Mesodermal cell (in vitro differentiated cells): ENCODE measurements around the gene BRI3BP. TPM values are rescaled to one million over a fixed set of nuclear protein-coding genes. Genes with fewer than 3 reads are reported as not detected.

ENCODE experiments used
- H3K27ac ChIP-seq: 2 replicates; pipeline ENCODE4 v1.7.0; 2013; ENCODE audit warnings: mild to moderate bottlenecking, low read depth, low read length, moderate library complexity; ENCODE audit not compliant: severe bottlenecking
- H3K36me3 ChIP-seq: 2 replicates; pipeline ENCODE4 v1.7.1; 2013; ENCODE audit warnings: mild to moderate bottlenecking, low read length, moderate library complexity; ENCODE audit not compliant: control insufficient read depth, insufficient read depth
- H3K4me1 ChIP-seq: one replicate; pipeline ENCODE4 v1.7.1; 2013; ENCODE audit warnings: mild to moderate bottlenecking, low read length; ENCODE audit not compliant: insufficient read depth, control insufficient read depth, poor library complexity, severe bottlenecking
- H3K4me3 ChIP-seq: 2 replicates; pipeline ENCODE4 v1.7.0; 2013; ENCODE audit warnings: low read length, control low read depth, mild to moderate bottlenecking; ENCODE audit not compliant: insufficient read depth, poor library complexity, severe bottlenecking; ENCODE audit errors: extremely low read depth
- H3K9me3 ChIP-seq: 2 replicates; pipeline ENCODE4 v1.7.1; 2013; ENCODE audit warnings: mild to moderate bottlenecking, low read length, moderate library complexity; ENCODE audit not compliant: control insufficient read depth
- WGBS, 2 experiments: methylation state at CpG; one replicate each; pipeline ENCODE4 v1.1.5; 2013; ENCODE audit warnings: missing lambda C conversion rate in 2 of 2; ENCODE audit not compliant: insufficient coverage in 2 of 2; 5-methylcytosine and 5-hydroxymethylcytosine counted together
- polyA plus RNA-seq, 2 experiments: library from polyadenylated mRNA; stranded (reverse); fragments of 50-300 nt; gene quantifications; one replicate each; pipeline ENCODE4 v1.2.3, GENCODE V29; 2013

BRI3BP gene, protein sequence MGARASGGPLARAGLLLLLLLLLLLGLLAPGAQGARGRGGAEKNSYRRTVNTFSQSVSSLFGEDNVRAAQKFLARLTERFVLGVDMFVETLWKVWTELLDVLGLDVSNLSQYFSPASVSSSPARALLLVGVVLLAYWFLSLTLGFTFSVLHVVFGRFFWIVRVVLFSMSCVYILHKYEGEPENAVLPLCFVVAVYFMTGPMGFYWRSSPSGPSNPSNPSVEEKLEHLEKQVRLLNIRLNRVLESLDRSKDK
- polyA plus RNA-seq (2013, experiment 1 of 2), result 2.2 TPM
- 2.3 TPM for polyA plus RNA-seq (2013, experiment 2 of 2)

DNA sequence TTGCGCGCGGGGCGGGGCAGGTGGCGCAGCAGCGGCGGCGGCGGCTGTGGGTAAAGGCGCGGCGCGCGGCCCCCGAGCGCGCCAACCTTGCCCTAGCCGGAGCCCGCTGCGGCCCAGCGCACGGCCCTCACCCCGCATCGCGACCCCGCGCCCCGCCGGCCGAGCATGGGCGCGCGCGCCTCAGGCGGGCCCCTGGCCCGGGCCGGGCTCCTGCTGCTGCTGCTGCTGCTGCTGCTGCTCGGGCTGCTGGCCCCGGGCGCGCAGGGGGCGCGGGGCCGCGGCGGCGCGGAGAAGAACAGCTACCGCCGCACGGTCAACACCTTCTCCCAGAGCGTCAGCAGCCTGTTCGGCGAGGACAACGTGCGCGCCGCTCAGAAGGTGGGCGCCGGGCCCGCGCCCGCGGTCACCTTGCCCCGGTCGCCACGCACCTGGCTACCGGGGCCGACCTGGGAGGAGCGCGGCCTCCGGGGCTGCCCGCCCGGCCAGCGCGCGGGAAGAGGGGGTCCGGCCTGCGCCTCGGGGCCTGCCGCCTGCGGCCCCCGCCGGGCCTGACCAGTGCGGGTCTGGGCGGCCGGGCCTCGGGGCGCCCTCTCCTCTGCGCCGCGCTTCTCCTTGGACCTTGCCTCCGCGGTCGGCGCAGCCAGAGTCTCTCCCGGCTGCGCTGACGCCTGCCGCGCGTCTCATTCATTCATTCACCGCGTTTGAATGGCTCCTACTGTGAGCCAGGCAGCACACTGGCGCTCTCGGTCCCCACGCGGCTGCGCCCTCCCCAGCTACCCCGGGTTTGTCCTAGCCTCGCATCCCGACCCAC is at the start of gene BRI3BP:
Gene BRI3BP, plus strand, starts transcription at position 20 of the 811 bp plus-strand sequence. Its CDS starts 146 bp downstream, at position 166.
- Histone ChIP-seq H3K4me3 (peak within 1 kb of the TSS; percentile 53), H3K4me1 (no peaks in the 10 kb centered on the region), H3K27ac (no peak within 1 kb of the TSS), H3K36me3 (no peaks in the 10 kb centered on the region), H3K9me3 (no peaks in the 10 kb centered on the region)
- 0 to 1% methylated on average over 93 to 110 of the region's 112 CpGs for WGBS, 2 experiments

DNA sequence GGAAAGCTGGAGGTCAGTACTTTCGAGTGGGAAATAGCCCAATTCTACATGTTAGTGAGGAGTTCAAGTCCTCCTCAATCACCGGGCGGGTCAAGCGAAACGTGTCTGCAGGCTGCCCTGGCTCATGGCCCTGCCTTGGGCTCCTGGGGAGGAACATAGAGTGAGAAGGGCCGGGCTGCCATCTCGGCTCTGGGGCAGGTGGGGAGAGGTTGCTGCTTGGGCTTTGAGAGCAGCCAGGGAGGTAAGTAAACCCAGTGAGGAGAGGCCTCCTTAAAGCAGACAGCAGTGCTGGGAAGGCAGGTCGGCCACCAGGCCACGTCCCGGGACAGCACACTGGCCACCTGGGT is 47.0 kb upstream of the BRI3BP start:
- Histone ChIP-seq H3K27ac (no peak overlapping the region), H3K4me1 (no peaks in the 10 kb centered on the region), H3K4me3 (no peak overlapping the region), H3K9me3 (no peaks in the 10 kb centered on the region), H3K36me3 (peaks cover 46% of the 10 kb centered on the region)
- 93 to 98% methylated on average over 9 of the region's 10 CpGs for WGBS, 2 experiments

- H3K9me3 ChIP-seq, result no peaks in the 10 kb centered on the region
- WGBS, 2 experiments, result 95 to 97% methylated on average over 9 to 11 of the region's 11 CpGs
- H3K4me3 ChIP-seq, result no peak overlapping the region
- H3K36me3 ChIP-seq, result peaks cover 50% of the 10 kb centered on the region
- no peak overlapping the region for H3K27ac ChIP-seq
- H3K4me1 ChIP-seq, result no peaks in the 10 kb centered on the region
These were observed 46.4 kb upstream of the BRI3BP start for GRCh38 chr12:124947013-124947412.

GRCh38 chr12:124947561-124948398 is 45.7 kb upstream of the BRI3BP start:
- H3K9me3 ChIP-seq, result no peaks in the 10 kb centered on the region
- H3K36me3 ChIP-seq, result peaks cover 53% of the 10 kb centered on the region
- 96 to 97% methylated on average over 15 to 17 of the region's 20 CpGs for WGBS, 2 experiments
- no peak overlapping the region for H3K4me3 ChIP-seq
- no peak overlapping the region for H3K27ac ChIP-seq
- no peaks in the 10 kb centered on the region for H3K4me1 ChIP-seq

DNA sequence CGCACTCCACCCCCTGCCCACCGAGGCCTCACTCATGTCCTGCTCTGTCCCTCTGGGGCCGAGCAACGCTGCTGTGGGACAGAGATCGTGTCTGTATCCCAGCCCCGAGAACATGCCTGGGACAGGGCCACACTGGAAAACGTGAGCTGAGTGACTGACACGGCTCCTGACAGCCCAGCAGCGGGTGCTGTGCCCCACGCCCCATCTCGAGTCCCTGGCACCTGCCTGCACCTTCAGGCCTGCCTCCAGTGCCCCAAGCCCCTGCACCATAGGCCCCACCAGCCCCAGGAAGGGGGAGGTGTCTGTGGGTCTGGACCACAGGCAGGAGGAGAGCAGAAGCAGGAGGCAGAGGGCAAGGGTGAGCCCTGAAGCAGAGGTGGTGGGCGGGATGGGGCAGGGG is 44.4 kb upstream of the BRI3BP start:
- Histone ChIP-seq H3K36me3 (peaks cover 49% of the 10 kb centered on the region), H3K4me1 (no peaks in the 10 kb centered on the region), H3K27ac (no peak overlapping the region), H3K9me3 (no peaks in the 10 kb centered on the region), H3K4me3 (no peak overlapping the region)
- WGBS, 2 experiments, result 92 to 99% methylated on average over 7 to 10 of the region's 12 CpGs

- Histone ChIP-seq H3K4me1 (no peaks in the 10 kb centered on the region), H3K4me3 (no peak overlapping the region), H3K36me3 (peaks cover 56% of the 10 kb centered on the region), H3K9me3 (no peaks in the 10 kb centered on the region), H3K27ac (no peak overlapping the region)
- 95% methylated on average over 43 to 47 of the region's 47 CpGs for WGBS, 2 experiments
These were observed 43.4 kb upstream of the BRI3BP start for GRCh38 chr12:124949779-124950728.

DNA sequence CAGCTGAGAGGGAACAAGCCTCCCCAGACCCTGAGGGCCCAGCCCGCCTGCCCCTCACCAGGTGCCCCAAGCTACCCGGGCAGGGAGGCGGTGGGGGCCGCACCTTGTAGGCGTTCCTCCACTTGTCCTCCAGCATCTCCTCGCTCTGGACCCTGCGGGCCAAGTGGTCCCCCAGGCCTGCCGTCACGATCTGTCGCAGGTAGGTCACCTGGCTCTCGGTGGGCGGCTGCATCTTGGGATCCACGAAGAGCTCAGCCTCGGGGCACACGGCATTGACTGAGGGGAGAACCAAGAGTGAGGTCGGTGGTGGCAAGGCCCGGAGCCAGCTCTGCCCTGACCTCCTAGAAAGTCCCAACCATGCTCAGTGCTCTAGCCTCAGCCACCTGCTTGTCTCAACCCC is 41.1 kb upstream of the BRI3BP start:
- no peak overlapping the region for H3K27ac ChIP-seq
- WGBS, 2 experiments, result 93 to 98% methylated on average over 10 to 16 of the region's 17 CpGs

DNA sequence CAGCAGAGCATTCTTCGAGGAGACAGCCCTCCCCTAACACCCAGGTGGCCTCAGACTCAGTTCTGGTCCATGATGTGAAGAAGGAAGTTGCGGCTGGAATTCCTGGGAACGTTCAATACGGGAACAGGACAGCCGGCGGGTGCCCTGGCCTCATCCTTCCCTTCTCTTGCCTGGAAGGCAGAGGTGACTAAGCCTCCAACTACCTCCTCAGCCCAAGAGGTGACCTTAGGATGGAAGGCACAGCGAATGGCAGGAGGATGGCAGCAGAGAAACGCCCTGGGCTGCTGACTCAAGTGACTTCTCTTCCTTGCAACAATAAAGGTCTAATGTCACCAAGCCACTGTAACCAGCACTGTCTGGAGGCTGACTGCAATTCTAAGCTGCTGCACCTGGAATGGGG is 40.6 kb upstream of the BRI3BP start:
- H3K4me3 ChIP-seq, result no peak overlapping the region
- H3K9me3 ChIP-seq, result no peaks in the 10 kb centered on the region
- H3K27ac ChIP-seq, result no peak overlapping the region
- 89% methylated on average over 3 of the region's 8 CpGs; no CpG with 5 or more reads in 1 of the 2 experiments for WGBS, 2 experiments
- peaks cover 57% of the 10 kb centered on the region for H3K36me3 ChIP-seq
- no peaks in the 10 kb centered on the region for H3K4me1 ChIP-seq

More for the DNA sequence above, 41.1 kb upstream of the BRI3BP start:
- Histone ChIP-seq H3K4me1 (no peaks in the 10 kb centered on the region), H3K4me3 (no peak overlapping the region), H3K36me3 (peaks cover 59% of the 10 kb centered on the region), H3K9me3 (no peaks in the 10 kb centered on the region)

DNA sequence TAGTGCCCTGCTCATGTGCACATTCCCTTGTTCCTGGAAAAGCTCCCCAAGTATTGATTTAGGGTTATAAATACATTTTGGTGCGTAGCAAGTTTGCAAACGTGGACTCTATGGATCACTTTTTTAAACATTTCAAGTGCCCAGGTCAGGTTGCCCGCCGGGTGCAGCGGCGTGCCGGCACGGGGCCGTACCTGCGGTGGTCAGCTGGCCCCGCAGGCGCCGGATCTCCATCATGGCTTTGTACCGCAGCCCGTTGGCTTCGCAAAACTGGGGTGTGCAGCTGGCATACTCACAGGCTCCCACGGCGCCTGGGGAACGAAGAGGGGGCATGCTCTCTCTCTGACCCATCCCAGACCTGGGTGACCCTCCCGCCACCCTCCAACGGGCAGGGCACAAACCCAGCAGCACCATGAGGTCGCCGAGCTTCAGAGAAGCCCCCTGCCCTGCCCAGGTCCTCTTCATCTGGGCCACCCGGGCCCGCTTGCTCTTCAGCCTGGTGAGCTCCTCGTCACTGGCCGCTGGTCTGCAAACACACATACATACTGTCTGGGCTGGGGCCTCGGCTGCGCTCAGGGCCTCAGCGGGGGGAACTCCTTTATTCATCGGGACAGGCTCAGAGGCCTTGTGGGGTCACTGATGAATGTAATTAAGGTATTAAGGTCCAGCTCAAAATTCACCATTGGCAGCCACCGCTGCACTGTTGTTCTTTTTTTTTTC is 39.6 kb upstream of the BRI3BP start:
- peaks cover 61% of the 10 kb centered on the region for H3K36me3 ChIP-seq
- WGBS, 2 experiments, result 94 to 97% methylated on average over 26 to 30 of the region's 32 CpGs
- no peak overlapping the region for H3K4me3 ChIP-seq

More for the DNA sequence above, 39.6 kb upstream of the BRI3BP start:
- H3K4me1 ChIP-seq, result no peaks in the 10 kb centered on the region
- H3K27ac ChIP-seq, result no peak overlapping the region
- H3K9me3 ChIP-seq, result no peaks in the 10 kb centered on the region
